H9 (cell line): ENCODE results near the gene SNN. TPM values are rescaled to one million over a fixed set of nuclear protein-coding genes. Genes with fewer than 3 reads are reported as not detected.

Source experiments
- DNase-seq: peaks from one replicate; pipeline ENCODE4 v3.0.0-alpha.2; 2017
- H2AFZ ChIP-seq: one replicate; pipeline ENCODE4 v1.6.1; 2013; ENCODE audit warnings: mild to moderate bottlenecking, low read length, control low read depth, moderate library complexity
- H2AK5ac ChIP-seq: 2 replicates; pipeline ENCODE4 v1.6.1; 2013; ENCODE audit warnings: low read length, control low read depth, mixed read lengths; ENCODE audit not compliant: insufficient read length
- H2BK120ac ChIP-seq: one replicate; pipeline ENCODE4 v1.6.1; 2013; ENCODE audit warnings: low read depth, mild to moderate bottlenecking, low read length, control low read depth, inconsistent platforms; ENCODE audit not compliant: poor library complexity, severe bottlenecking
- H2BK12ac ChIP-seq: 2 replicates; pipeline ENCODE4 v1.6.1; 2013; ENCODE audit warnings: low read length, control low read depth, mixed read lengths, low read depth; ENCODE audit not compliant: insufficient read length
- H2BK15ac ChIP-seq: 2 replicates; pipeline ENCODE4 v1.6.1; 2013; ENCODE audit warnings: low read depth, low read length, control low read depth
- H2BK20ac ChIP-seq: one replicate; pipeline ENCODE4 v1.6.1; 2013; ENCODE audit warnings: low read depth, mild to moderate bottlenecking, low read length, control low read depth, inconsistent platforms; ENCODE audit not compliant: poor library complexity, severe bottlenecking
- H2BK5ac ChIP-seq: 2 replicates; pipeline ENCODE4 v1.6.1; 2013; ENCODE audit warnings: low read length, control low read depth, mixed read lengths; ENCODE audit not compliant: insufficient read length
- H3K14ac ChIP-seq: 2 replicates; pipeline ENCODE4 v1.6.1; 2013; ENCODE audit warnings: low read length, control low read depth; ENCODE audit not compliant: insufficient read depth
- H3K18ac ChIP-seq: 2 replicates; pipeline ENCODE4 v1.6.1; 2013; ENCODE audit warnings: low read depth, mild to moderate bottlenecking, mixed read lengths, low read length, control low read depth; ENCODE audit not compliant: insufficient read length
- H3K23ac ChIP-seq: 2 replicates; pipeline ENCODE4 v1.6.1; 2013; ENCODE audit warnings: low read length, control low read depth, mixed read lengths, low read depth; ENCODE audit not compliant: insufficient read length
- H3K23me2 ChIP-seq: 2 replicates; pipeline ENCODE4 v1.6.1; 2013; ENCODE audit warnings: low read depth, mild to moderate bottlenecking, mixed read lengths, low read length, control low read depth; ENCODE audit not compliant: insufficient read length, poor library complexity, severe bottlenecking
- H3K27ac ChIP-seq: 2 replicates; pipeline ENCODE4 v1.5.1; 2013; ENCODE audit warnings: low read length, control low read depth, mixed read lengths, low read depth; ENCODE audit not compliant: insufficient read length
- H3K27me3 ChIP-seq: 2 replicates; pipeline ENCODE4 v1.6.1; 2013; ENCODE audit warnings: low read length, control low read depth, inconsistent platforms; ENCODE audit not compliant: insufficient read depth
- H3K4ac ChIP-seq: 2 replicates; pipeline ENCODE4 v1.6.1; 2013; ENCODE audit warnings: low read depth, mild to moderate bottlenecking, control low read depth, inconsistent platforms, low read length, moderate library complexity
- H3K4me1 ChIP-seq: 2 replicates; pipeline ENCODE4 v1.6.1; 2013; ENCODE audit warnings: low read length, control low read depth, inconsistent platforms; ENCODE audit not compliant: insufficient read depth
- H3K4me2 ChIP-seq: 2 replicates; pipeline ENCODE4 v1.6.1; 2013; ENCODE audit warnings: low read length, control low read depth, mixed read lengths; ENCODE audit not compliant: insufficient read length, insufficient read depth
- H3K56ac ChIP-seq: 2 replicates; pipeline ENCODE4 v1.6.1; 2013; ENCODE audit warnings: low read depth, mild to moderate bottlenecking, mixed read lengths, low read length, control low read depth; ENCODE audit not compliant: insufficient read length
- H3K79me1 ChIP-seq: 2 replicates; pipeline ENCODE4 v1.6.1; 2013; ENCODE audit warnings: low read depth, mild to moderate bottlenecking, moderate library complexity, low read length, control low read depth, inconsistent platforms; ENCODE audit not compliant: insufficient read depth, poor library complexity, severe bottlenecking
- H3K79me2 ChIP-seq: 2 replicates; pipeline ENCODE4 v1.6.1; 2013; ENCODE audit warnings: low read length, control low read depth, inconsistent platforms; ENCODE audit not compliant: insufficient read depth
- H3K9ac ChIP-seq: 2 replicates; pipeline ENCODE4 v1.6.1; 2013; ENCODE audit warnings: low read length, control low read depth, mixed read lengths; ENCODE audit not compliant: insufficient read length; ENCODE audit errors: extremely low read depth
- H3K9me3 ChIP-seq: one replicate; pipeline ENCODE4 v1.6.1; 2013; ENCODE audit warnings: low read depth, low read length, inconsistent platforms; ENCODE audit not compliant: control insufficient read depth
- H3T11ph ChIP-seq: one replicate; pipeline ENCODE4 v1.6.1; 2013; ENCODE audit warnings: mild to moderate bottlenecking, low read length, control low read depth, inconsistent platforms
- H4K20me1 ChIP-seq: one replicate; pipeline ENCODE4 v1.6.1; 2013; ENCODE audit not compliant: control insufficient read depth, insufficient read length, insufficient read depth
- H4K5ac ChIP-seq: 2 replicates; pipeline ENCODE4 v1.6.1; 2013; ENCODE audit warnings: low read depth, mild to moderate bottlenecking, mixed read lengths, low read length, control low read depth; ENCODE audit not compliant: insufficient read length
- H4K8ac ChIP-seq: replicated peaks from 2 replicates; pipeline ENCODE4 v1.6.1; 2013; ENCODE audit warnings: low read length, control low read depth, mixed read lengths, low read depth; ENCODE audit not compliant: insufficient read length
- H4K91ac ChIP-seq: 2 replicates; pipeline ENCODE4 v1.6.1; 2013; ENCODE audit warnings: low read depth, mild to moderate bottlenecking, moderate library complexity, mixed read lengths, low read length, control low read depth; ENCODE audit not compliant: insufficient read length
- H3K27ac Mint-ChIP-seq, 3 experiments: 2 replicates in 2 of 3; 3 replicates in 1 of 3; pipeline ENCODE4 v1.8.0; 2020 to 2021; ENCODE audit warnings: mixed read lengths in 3 of 3, mild to moderate bottlenecking in 1 of 3, moderate library complexity in 1 of 3
- H3K27me3 Mint-ChIP-seq: 2 replicates; pipeline ENCODE4 v1.8.0; 2021; ENCODE audit warnings: low read depth, mild to moderate bottlenecking, moderate library complexity, mixed read lengths
- H3K36me3 Mint-ChIP-seq, 3 experiments: 2 replicates in 2 of 3; 3 replicates in 1 of 3; pipeline ENCODE4 v1.8.0; 2020 to 2021; ENCODE audit warnings: low read depth in 3 of 3, mixed read lengths in 3 of 3; ENCODE audit not compliant: insufficient read depth in 1 of 3
- H3K4me1 Mint-ChIP-seq, 2 experiments: 2 replicates each; pipeline ENCODE4 v1.8.0; 2020; ENCODE audit warnings: mixed read lengths in 2 of 2
- H3K4me3 Mint-ChIP-seq, 2 experiments: 2 replicates in 1 of 2; 3 replicates in 1 of 2; pipeline ENCODE4 v1.8.0; 2020 to 2021; ENCODE audit warnings: mild to moderate bottlenecking in 2 of 2, mixed read lengths in 2 of 2, moderate library complexity in 1 of 2
- H3K9me3 Mint-ChIP-seq, 2 experiments: 2 replicates in 1 of 2; 3 replicates in 1 of 2; pipeline ENCODE4 v1.8.0; 2020; ENCODE audit warnings: mild to moderate bottlenecking in 2 of 2, mixed read lengths in 2 of 2, moderate library complexity in 1 of 2
- WGBS: extraction: QIAGEN DNeasy Blood & Tissue Kit; methylation state at CpG from one replicate; pipeline ENCODE4 v1.1.7; 2013; ENCODE audit warnings: missing lambda C conversion rate, low lambda C conversion rate, mixed read lengths; ENCODE audit not compliant: insufficient read length; ENCODE audit errors: extremely low coverage; 5-methylcytosine and 5-hydroxymethylcytosine counted together
- total RNA-seq: library from RNA; stranded (reverse); gene quantifications from 2 replicates; pipeline ENCODE4 v1.2.1, GENCODE V29; 2021
- TF ChIP-seq, protein P1 (sequence below): fragments of 200-600 bp; sonication (generic); conservative IDR thresholded peaks from 3 replicates; pipeline ENCODE4 v1.8.0; 2021; ENCODE audit warnings: antibody characterized with exemption, mild to moderate bottlenecking

Gene SNN
- total RNA-seq, 1 experiment from 2014 or later = 44.2 TPM

DNA sequence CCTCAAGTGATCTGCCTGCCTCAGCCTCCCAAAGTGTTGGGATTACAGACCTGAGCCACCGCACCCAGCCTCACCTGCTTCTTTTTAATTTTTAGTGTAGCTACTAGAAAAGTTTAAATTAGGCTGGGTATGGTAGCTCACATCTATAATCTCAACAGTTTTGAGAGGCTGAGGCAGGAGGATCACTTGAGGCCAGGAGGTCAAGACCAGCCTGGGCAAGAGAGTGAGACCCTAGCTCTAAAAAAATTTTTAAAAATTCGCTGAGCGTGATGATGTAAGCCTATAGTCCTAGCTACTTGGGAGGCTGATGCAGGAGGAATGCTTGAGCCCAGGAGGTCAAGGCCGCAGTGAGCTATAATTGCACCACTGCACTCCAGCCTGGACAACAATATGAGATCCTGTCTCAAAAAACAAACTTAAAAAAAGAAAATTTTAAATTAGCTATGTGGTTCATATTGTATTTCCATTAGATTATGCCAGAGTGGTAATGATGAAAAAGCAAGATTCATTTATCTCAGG lies 39.5 kb downstream of the SNN start:
- no peak overlapping the region for H2BK12ac ChIP-seq
- no peak overlapping the region for H3K4ac ChIP-seq
- no peak overlapping the region for H2BK5ac ChIP-seq
- no peak overlapping the region for H4K5ac ChIP-seq
- H3K4me2 ChIP-seq = no peak overlapping the region
- no peaks in the 10 kb centered on the region for H4K20me1 ChIP-seq
- H4K8ac ChIP-seq = no peak overlapping the region
- TF ChIP-seq, protein P1, sequence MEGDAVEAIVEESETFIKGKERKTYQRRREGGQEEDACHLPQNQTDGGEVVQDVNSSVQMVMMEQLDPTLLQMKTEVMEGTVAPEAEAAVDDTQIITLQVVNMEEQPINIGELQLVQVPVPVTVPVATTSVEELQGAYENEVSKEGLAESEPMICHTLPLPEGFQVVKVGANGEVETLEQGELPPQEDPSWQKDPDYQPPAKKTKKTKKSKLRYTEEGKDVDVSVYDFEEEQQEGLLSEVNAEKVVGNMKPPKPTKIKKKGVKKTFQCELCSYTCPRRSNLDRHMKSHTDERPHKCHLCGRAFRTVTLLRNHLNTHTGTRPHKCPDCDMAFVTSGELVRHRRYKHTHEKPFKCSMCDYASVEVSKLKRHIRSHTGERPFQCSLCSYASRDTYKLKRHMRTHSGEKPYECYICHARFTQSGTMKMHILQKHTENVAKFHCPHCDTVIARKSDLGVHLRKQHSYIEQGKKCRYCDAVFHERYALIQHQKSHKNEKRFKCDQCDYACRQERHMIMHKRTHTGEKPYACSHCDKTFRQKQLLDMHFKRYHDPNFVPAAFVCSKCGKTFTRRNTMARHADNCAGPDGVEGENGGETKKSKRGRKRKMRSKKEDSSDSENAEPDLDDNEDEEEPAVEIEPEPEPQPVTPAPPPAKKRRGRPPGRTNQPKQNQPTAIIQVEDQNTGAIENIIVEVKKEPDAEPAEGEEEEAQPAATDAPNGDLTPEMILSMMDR = no peak
- H3K79me1 ChIP-seq = no peaks in the 10 kb centered on the region
- H4K91ac ChIP-seq = no peak overlapping the region
- no peak overlapping the region for H2BK20ac ChIP-seq
- no peak overlapping the region for H3K27ac ChIP-seq
- no peaks in the 10 kb centered on the region for H3K4me1 ChIP-seq
- Mint-ChIP-seq H3K36me3 (peaks cover 0 to 11% (median 9%) of the 10 kb centered on the region in 3 experiments; a peak in 5 of 7 replicates), H3K27ac (no peak overlapping the region), H3K4me3 (no peak overlapping the region), H3K27me3 (no peaks in the 10 kb centered on the region), H3K9me3 (no peaks in the 10 kb centered on the region), H3K4me1 (no peaks in the 10 kb centered on the region)
- no peaks in the 10 kb centered on the region for H3K27me3 ChIP-seq
- no peak overlapping the region for H3T11ph ChIP-seq
- no peak overlapping the region for H2BK120ac ChIP-seq
- WGBS = no CpG with 5 or more reads among the region's 4 CpGs
- no peaks in the 10 kb centered on the region for H3K9me3 ChIP-seq
- H3K9ac ChIP-seq = no peak overlapping the region
- DNase-seq = no peak
- no peak overlapping the region for H3K56ac ChIP-seq
- no peak overlapping the region for H2AFZ ChIP-seq
- H3K23ac ChIP-seq = no peak overlapping the region
- H3K23me2 ChIP-seq = no peaks in the 10 kb centered on the region
- H3K14ac ChIP-seq = no peak overlapping the region
- H2AK5ac ChIP-seq = no peak overlapping the region
- no peak overlapping the region for H2BK15ac ChIP-seq
- H3K79me2 ChIP-seq = no peaks in the 10 kb centered on the region
- H3K18ac ChIP-seq = no peak overlapping the region
